DOHH2 (cell line): ENCODE data around the gene HPSE2.

Experiments used
- H3F3A ChIP-seq: fragments of 200-600 bp; sonication (generic), shearing (Covaris generic); 2 replicates; pipeline ENCODE4 v1.6.0; 2016; ENCODE audit warnings: antibody characterized with exemption, mild to moderate bottlenecking; ENCODE audit not compliant: control insufficient read depth, insufficient read depth
- H3K27ac ChIP-seq: fragments of 200-600 bp; sonication (generic); 2 replicates; pipeline ENCODE4 v1.5.1; 2014; ENCODE audit warnings: low read depth, mild to moderate bottlenecking, low read length, moderate library complexity
- H3K27me3 ChIP-seq: fragments of 200-600 bp; sonication (generic); 2 replicates; pipeline ENCODE4 v1.6.1; 2014; ENCODE audit warnings: mild to moderate bottlenecking, low read length, mixed read lengths; ENCODE audit not compliant: control insufficient read depth
- H3K36me3 ChIP-seq: fragments of 200-600 bp; sonication (generic); 2 replicates; pipeline ENCODE4 v1.6.1; 2014; ENCODE audit warnings: mild to moderate bottlenecking, low read length, moderate library complexity, mixed read lengths; ENCODE audit not compliant: control insufficient read depth
- H3K4me1 ChIP-seq: fragments of 200-600 bp; sonication (generic); 2 replicates; pipeline ENCODE4 v1.6.1; 2014; ENCODE audit warnings: mild to moderate bottlenecking, low read length, mixed read lengths; ENCODE audit not compliant: control insufficient read depth
- H3K4me2 ChIP-seq: fragments of 200-600 bp; sonication (generic); 2 replicates; pipeline ENCODE4 v1.6.0; 2014; ENCODE audit warnings: mild to moderate bottlenecking, low read length, moderate library complexity
- H3K4me3 ChIP-seq: fragments of 200-600 bp; sonication (generic); 2 replicates; pipeline ENCODE4 v1.5.1; 2014; ENCODE audit warnings: mild to moderate bottlenecking, low read length, mixed read lengths
- H3K79me2 ChIP-seq: fragments of 200-600 bp; sonication (generic); 2 replicates; pipeline ENCODE4 v1.6.1; 2014; ENCODE audit warnings: mild to moderate bottlenecking, low read length, mixed read lengths; ENCODE audit not compliant: control insufficient read depth
- H3K9me2 ChIP-seq: fragments of 200-600 bp; sonication (generic); replicated peaks from 2 replicates; pipeline ENCODE4 v1.6.1; 2014; ENCODE audit warnings: mild to moderate bottlenecking, low read length, mixed read lengths; ENCODE audit not compliant: control insufficient read depth
- H3K9me3 ChIP-seq: fragments of 200-600 bp; sonication (generic); 2 replicates; pipeline ENCODE4 v1.6.1; 2014; ENCODE audit warnings: antibody characterized with exemption, low read length, mixed read lengths; ENCODE audit not compliant: control insufficient read depth, insufficient read depth
- H4K20me1 ChIP-seq: fragments of 200-600 bp; sonication (generic); 2 replicates; pipeline ENCODE4 v1.6.0; 2014; ENCODE audit warnings: low read depth, mild to moderate bottlenecking, antibody characterized with exemption, low read length, moderate library complexity; ENCODE audit not compliant: control insufficient read depth, insufficient read depth
- EZH2phosphoT487 ChIP-seq: fragments of 200-600 bp; sonication (generic); IDR thresholded peaks from 2 replicates; pipeline ENCODE4 v1.6.1; 2017; ENCODE audit warnings: borderline replicate concordance, mild to moderate bottlenecking, antibody characterized with exemption, low read length, moderate library complexity, mixed read lengths
- TF ChIP-seq, protein P1 (sequence below): fragments of 200-600 bp; sonication (generic); IDR thresholded peaks from one replicate; pipeline ENCODE4 v1.5.1; 2014; ENCODE audit warnings: antibody characterized with exemption, mild to moderate bottlenecking, low read depth, low read length; ENCODE audit not compliant: poor library complexity, severe bottlenecking

Gene HPSE2

DNA sequence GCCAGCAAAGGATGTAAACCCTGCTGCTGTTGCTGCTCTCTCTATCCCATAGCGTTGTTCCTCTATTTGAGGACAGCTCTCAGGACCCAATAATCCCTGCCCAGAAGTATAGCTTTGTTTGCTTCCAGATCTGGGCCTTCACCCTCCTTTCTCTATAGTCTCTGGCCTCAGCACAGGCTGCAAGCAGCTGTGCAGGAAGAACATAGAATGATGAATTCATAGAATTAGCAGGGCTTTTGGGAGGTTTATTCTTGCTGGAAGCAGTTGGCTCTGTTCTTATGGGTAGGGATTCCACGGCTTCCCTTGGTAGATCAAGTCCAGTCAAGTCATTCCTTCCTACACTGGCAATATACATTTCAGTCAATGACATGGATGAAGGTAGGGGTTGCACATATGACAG, 354.7 kb downstream of the HPSE2 start:
- Histone ChIP-seq H3K9me2 (no peaks in the 10 kb centered on the region), H3K36me3 (no peaks in the 10 kb centered on the region), H3K4me1 (no peaks in the 10 kb centered on the region), H3K79me2 (no peaks in the 10 kb centered on the region), H4K20me1 (no peaks in the 10 kb centered on the region), H3K27me3 (peaks cover 6% of the 10 kb centered on the region), H3K27ac (no peak overlapping the region), H3F3A (no peaks in the 10 kb centered on the region), H3K4me3 (no peak overlapping the region), H3K9me3 (no peaks in the 10 kb centered on the region), H3K4me2 (no peak overlapping the region)
- TF ChIP-seq, protein P1, sequence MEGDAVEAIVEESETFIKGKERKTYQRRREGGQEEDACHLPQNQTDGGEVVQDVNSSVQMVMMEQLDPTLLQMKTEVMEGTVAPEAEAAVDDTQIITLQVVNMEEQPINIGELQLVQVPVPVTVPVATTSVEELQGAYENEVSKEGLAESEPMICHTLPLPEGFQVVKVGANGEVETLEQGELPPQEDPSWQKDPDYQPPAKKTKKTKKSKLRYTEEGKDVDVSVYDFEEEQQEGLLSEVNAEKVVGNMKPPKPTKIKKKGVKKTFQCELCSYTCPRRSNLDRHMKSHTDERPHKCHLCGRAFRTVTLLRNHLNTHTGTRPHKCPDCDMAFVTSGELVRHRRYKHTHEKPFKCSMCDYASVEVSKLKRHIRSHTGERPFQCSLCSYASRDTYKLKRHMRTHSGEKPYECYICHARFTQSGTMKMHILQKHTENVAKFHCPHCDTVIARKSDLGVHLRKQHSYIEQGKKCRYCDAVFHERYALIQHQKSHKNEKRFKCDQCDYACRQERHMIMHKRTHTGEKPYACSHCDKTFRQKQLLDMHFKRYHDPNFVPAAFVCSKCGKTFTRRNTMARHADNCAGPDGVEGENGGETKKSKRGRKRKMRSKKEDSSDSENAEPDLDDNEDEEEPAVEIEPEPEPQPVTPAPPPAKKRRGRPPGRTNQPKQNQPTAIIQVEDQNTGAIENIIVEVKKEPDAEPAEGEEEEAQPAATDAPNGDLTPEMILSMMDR = no peak
- no peak for TF ChIP-seq EZH2phosphoT487

- Histone ChIP-seq H3K9me2 (no peaks in the 10 kb centered on the region), H3K36me3 (no peaks in the 10 kb centered on the region), H3F3A (no peaks in the 10 kb centered on the region), H3K4me3 (no peak overlapping the region), H3K9me3 (no peaks in the 10 kb centered on the region), H3K27me3 (peaks cover 6% of the 10 kb centered on the region), H3K27ac (no peak overlapping the region), H3K4me2 (no peak overlapping the region), H3K4me1 (no peaks in the 10 kb centered on the region), H4K20me1 (no peaks in the 10 kb centered on the region), H3K79me2 (no peaks in the 10 kb centered on the region)
- TF ChIP-seq EZH2phosphoT487 = no peak
- TF ChIP-seq, protein P1 = no peak
Measured at GRCh38 chr10:98878921-98879320, 356.7 kb downstream of the HPSE2 start.

DNA sequence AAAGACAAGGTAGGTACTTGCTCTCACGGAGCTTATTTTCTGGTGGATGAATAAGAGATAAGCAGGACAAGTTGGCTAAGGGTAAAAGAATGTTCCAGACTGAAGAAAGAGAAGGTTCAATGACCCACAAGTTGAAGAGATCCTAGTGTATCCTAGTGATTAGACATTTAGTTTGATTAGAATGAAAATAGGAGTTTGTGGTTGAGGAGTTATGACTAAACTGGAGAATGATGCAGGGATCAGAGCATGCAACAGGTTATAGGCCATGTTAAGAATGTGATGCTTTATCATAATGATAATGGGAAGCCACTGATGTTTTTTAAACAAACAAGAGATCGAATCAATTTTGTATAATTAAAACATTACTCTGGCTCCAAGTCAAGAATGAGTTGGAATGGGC, 357.2 kb downstream of the HPSE2 start:
- H3K27me3 ChIP-seq = peaks cover 6% of the 10 kb centered on the region
- no peak for TF ChIP-seq EZH2phosphoT487
- TF ChIP-seq, protein P1 = no peak
- H3K4me1 ChIP-seq = no peaks in the 10 kb centered on the region
- no peaks in the 10 kb centered on the region for H3K9me3 ChIP-seq
- no peaks in the 10 kb centered on the region for H3K79me2 ChIP-seq
- H3K4me3 ChIP-seq = no peak overlapping the region
- H4K20me1 ChIP-seq = no peaks in the 10 kb centered on the region
- no peak overlapping the region for H3K4me2 ChIP-seq
- H3F3A ChIP-seq = no peaks in the 10 kb centered on the region
- H3K9me2 ChIP-seq = no peaks in the 10 kb centered on the region
- H3K36me3 ChIP-seq = no peaks in the 10 kb centered on the region
- no peak overlapping the region for H3K27ac ChIP-seq

- Histone ChIP-seq H3K4me2 (no peak overlapping the region), H3F3A (no peaks in the 10 kb centered on the region), H3K9me2 (no peaks in the 10 kb centered on the region), H3K27ac (no peak overlapping the region), H3K4me3 (no peak overlapping the region), H3K4me1 (no peaks in the 10 kb centered on the region), H3K27me3 (no peaks in the 10 kb centered on the region), H3K36me3 (no peaks in the 10 kb centered on the region), H3K79me2 (no peaks in the 10 kb centered on the region), H3K9me3 (no peaks in the 10 kb centered on the region), H4K20me1 (no peaks in the 10 kb centered on the region)
- no peak for TF ChIP-seq EZH2phosphoT487
- TF ChIP-seq, protein P1 = no peak
Measured at GRCh38 chr10:98861962-98862361, 373.7 kb downstream of the HPSE2 start.
